Measurements from ENCODE around the gene PON2.

DNA sequence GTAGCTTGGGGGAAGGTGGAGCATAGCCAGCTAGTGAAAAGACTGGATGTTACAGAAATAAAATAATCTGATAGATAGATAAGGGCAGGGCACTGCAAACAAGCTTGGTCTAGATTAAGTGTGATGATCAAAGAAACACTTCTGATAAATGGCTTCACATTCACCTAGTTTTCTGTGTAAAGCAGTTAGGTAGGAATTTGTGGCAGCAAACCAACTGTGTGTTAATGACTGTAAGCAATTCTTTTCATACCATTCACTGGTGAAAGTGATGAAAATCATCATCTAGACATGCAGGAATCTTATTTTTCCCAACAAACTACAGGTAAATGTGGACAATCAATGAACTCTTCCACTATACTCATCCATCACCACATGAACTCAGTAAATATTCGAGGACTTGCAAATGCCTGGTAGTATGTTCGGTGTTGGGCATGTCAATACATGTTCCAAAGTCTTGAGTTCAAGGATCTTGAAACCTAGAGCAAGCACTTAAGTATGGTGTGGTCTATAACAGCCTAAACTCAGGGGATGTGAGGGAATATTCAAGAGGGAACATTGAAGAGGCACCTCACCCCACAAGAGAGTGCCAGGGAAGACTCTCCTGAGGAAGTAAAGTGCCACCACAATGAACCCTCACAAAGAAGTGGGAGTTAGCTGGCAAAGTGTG lies 59.1 kb downstream of the PON2 start:
- TF ChIP-seq, protein P1, sequence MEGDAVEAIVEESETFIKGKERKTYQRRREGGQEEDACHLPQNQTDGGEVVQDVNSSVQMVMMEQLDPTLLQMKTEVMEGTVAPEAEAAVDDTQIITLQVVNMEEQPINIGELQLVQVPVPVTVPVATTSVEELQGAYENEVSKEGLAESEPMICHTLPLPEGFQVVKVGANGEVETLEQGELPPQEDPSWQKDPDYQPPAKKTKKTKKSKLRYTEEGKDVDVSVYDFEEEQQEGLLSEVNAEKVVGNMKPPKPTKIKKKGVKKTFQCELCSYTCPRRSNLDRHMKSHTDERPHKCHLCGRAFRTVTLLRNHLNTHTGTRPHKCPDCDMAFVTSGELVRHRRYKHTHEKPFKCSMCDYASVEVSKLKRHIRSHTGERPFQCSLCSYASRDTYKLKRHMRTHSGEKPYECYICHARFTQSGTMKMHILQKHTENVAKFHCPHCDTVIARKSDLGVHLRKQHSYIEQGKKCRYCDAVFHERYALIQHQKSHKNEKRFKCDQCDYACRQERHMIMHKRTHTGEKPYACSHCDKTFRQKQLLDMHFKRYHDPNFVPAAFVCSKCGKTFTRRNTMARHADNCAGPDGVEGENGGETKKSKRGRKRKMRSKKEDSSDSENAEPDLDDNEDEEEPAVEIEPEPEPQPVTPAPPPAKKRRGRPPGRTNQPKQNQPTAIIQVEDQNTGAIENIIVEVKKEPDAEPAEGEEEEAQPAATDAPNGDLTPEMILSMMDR (conservative IDR thresholded peaks at IDR 0.05; ENCODE audit: low read depth in 2 of 2): no peak
- no peak for TF ChIP-seq EZH2 (IDR thresholded peaks at IDR 0.05; ENCODE audit: low read depth, unreplicated experiment)
- no peak for TF ChIP-seq POLR2AphosphoS5 (IDR thresholded peaks at IDR 0.05; ENCODE audit: low read depth)
- TF ChIP-seq, protein P2, sequence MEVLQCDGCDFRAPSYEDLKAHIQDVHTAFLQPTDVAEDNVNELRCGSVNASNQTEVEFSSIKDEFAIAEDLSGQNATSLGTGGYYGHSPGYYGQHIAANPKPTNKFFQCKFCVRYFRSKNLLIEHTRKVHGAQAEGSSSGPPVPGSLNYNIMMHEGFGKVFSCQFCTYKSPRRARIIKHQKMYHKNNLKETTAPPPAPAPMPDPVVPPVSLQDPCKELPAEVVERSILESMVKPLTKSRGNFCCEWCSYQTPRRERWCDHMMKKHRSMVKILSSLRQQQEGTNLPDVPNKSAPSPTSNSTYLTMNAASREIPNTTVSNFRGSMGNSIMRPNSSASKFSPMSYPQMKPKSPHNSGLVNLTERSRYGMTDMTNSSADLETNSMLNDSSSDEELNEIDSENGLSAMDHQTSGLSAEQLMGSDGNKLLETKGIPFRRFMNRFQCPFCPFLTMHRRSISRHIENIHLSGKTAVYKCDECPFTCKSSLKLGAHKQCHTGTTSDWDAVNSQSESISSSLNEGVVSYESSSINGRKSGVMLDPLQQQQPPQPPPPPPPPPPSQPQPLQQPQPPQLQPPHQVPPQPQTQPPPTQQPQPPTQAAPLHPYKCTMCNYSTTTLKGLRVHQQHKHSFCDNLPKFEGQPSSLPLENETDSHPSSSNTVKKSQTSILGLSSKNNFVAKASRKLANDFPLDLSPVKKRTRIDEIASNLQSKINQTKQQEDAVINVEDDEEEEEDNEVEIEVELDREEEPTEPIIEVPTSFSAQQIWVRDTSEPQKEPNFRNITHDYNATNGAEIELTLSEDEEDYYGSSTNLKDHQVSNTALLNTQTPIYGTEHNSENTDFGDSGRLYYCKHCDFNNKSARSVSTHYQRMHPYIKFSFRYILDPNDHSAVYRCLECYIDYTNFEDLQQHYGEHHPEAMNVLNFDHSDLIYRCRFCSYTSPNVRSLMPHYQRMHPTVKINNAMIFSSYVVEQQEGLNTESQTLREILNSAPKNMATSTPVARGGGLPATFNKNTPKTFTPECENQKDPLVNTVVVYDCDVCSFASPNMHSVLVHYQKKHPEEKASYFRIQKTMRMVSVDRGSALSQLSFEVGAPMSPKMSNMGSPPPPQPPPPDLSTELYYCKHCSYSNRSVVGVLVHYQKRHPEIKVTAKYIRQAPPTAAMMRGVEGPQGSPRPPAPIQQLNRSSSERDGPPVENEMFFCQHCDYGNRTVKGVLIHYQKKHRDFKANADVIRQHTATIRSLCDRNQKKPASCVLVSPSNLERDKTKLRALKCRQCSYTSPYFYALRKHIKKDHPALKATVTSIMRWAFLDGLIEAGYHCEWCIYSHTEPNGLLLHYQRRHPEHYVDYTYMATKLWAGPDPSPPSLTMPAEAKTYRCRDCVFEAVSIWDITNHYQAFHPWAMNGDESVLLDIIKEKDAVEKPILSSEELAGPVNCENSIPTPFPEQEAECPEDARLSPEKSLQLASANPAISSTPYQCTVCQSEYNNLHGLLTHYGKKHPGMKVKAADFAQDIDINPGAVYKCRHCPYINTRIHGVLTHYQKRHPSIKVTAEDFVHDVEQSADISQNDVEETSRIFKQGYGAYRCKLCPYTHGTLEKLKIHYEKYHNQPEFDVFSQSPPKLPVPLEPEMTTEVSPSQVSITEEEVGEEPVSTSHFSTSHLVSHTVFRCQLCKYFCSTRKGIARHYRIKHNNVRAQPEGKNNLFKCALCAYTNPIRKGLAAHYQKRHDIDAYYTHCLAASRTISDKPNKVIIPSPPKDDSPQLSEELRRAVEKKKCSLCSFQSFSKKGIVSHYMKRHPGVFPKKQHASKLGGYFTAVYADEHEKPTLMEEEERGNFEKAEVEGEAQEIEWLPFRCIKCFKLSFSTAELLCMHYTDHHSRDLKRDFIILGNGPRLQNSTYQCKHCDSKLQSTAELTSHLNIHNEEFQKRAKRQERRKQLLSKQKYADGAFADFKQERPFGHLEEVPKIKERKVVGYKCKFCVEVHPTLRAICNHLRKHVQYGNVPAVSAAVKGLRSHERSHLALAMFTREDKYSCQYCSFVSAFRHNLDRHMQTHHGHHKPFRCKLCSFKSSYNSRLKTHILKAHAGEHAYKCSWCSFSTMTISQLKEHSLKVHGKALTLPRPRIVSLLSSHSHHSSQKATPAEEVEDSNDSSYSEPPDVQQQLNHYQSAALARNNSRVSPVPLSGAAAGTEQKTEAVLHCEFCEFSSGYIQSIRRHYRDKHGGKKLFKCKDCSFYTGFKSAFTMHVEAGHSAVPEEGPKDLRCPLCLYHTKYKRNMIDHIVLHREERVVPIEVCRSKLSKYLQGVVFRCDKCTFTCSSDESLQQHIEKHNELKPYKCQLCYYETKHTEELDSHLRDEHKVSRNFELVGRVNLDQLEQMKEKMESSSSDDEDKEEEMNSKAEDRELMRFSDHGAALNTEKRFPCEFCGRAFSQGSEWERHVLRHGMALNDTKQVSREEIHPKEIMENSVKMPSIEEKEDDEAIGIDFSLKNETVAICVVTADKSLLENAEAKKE (CRISPR knock-in tag; IDR thresholded peaks at IDR 0.05): no peak
- TF ChIP-seq EZH2phosphoT487 (IDR thresholded peaks at IDR 0.05; ENCODE audit: unreplicated experiment): no peak
- TF ChIP-seq JUNB (IDR thresholded peaks at IDR 0.05; ENCODE audit: unreplicated experiment): no peak
- no peak for TF ChIP-seq ZNF114 (CRISPR knock-in tag; IDR thresholded peaks at IDR 0.05)
- TF ChIP-seq CREB1 (CRISPR knock-in tag; IDR thresholded peaks at IDR 0.05; ENCODE audit: low read depth): no peak
- TF ChIP-seq, protein P3, sequence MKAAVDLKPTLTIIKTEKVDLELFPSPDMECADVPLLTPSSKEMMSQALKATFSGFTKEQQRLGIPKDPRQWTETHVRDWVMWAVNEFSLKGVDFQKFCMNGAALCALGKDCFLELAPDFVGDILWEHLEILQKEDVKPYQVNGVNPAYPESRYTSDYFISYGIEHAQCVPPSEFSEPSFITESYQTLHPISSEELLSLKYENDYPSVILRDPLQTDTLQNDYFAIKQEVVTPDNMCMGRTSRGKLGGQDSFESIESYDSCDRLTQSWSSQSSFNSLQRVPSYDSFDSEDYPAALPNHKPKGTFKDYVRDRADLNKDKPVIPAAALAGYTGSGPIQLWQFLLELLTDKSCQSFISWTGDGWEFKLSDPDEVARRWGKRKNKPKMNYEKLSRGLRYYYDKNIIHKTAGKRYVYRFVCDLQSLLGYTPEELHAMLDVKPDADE (IDR thresholded peaks at IDR 0.05): no peak
- TF ChIP-seq, protein P4, sequence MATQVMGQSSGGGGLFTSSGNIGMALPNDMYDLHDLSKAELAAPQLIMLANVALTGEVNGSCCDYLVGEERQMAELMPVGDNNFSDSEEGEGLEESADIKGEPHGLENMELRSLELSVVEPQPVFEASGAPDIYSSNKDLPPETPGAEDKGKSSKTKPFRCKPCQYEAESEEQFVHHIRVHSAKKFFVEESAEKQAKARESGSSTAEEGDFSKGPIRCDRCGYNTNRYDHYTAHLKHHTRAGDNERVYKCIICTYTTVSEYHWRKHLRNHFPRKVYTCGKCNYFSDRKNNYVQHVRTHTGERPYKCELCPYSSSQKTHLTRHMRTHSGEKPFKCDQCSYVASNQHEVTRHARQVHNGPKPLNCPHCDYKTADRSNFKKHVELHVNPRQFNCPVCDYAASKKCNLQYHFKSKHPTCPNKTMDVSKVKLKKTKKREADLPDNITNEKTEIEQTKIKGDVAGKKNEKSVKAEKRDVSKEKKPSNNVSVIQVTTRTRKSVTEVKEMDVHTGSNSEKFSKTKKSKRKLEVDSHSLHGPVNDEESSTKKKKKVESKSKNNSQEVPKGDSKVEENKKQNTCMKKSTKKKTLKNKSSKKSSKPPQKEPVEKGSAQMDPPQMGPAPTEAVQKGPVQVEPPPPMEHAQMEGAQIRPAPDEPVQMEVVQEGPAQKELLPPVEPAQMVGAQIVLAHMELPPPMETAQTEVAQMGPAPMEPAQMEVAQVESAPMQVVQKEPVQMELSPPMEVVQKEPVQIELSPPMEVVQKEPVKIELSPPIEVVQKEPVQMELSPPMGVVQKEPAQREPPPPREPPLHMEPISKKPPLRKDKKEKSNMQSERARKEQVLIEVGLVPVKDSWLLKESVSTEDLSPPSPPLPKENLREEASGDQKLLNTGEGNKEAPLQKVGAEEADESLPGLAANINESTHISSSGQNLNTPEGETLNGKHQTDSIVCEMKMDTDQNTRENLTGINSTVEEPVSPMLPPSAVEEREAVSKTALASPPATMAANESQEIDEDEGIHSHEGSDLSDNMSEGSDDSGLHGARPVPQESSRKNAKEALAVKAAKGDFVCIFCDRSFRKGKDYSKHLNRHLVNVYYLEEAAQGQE (IDR thresholded peaks at IDR 0.05; ENCODE audit: unreplicated experiment): no peak
- no peak for TF ChIP-seq STAT1 (IDR thresholded peaks at IDR 0.05; ENCODE audit: unreplicated experiment)
- no peak for TF ChIP-seq ZNF331 (CRISPR knock-in tag; IDR thresholded peaks at IDR 0.05; ENCODE audit: low read depth)
